Psoas muscle (tissue), 8 donors: ENCODE measurements around the gene ITPK1. TPM values are rescaled to one million over a fixed set of nuclear protein-coding genes. Genes with fewer than 3 reads are reported as not detected.

Experiments used
- ATAC-seq, 4 donors: fragments of 200-7000 bp; cut with Tn5 transposase; one replicate each; pipeline ENCODE4 v1.9.1; 2020; ENCODE audit warnings: moderate library complexity in 3 of 4, mild to moderate bottlenecking in 2 of 4
- DNase-seq, 2 donors: peaks; one replicate each; pipeline ENCODE4 v3.0.0-alpha.2; 2020
- H3K27ac ChIP-seq: fragments of 200-600 bp; one replicate; pipeline ENCODE4 v1.8.0; 2022
- H3K27me3 ChIP-seq, 3 donors: fragments of 200-600 bp in 1 of 3; one replicate each; pipeline versions ENCODE4 v1.6.1 to v1.8.0; 2013 to 2022; ENCODE audit warnings: low read length in 2 of 3, mild to moderate bottlenecking in 2 of 3, moderate library complexity in 1 of 3; ENCODE audit not compliant: insufficient read depth in 3 of 3
- H3K36me3 ChIP-seq, 2 donors: fragments of 200-600 bp in 1 of 2; one replicate each; pipeline versions ENCODE4 v1.6.1 to v1.8.0; 2013 to 2022; ENCODE audit warnings: low read depth in 1 of 2, mild to moderate bottlenecking in 1 of 2, moderate library complexity in 1 of 2; ENCODE audit not compliant: insufficient read depth in 1 of 2
- H3K4me1 ChIP-seq: fragments of 200-600 bp; one replicate; pipeline ENCODE4 v1.8.0; 2022
- H3K4me3 ChIP-seq: fragments of 200-600 bp; one replicate; pipeline ENCODE4 v1.8.0; 2022; ENCODE audit warnings: mild to moderate bottlenecking
- H3K9me3 ChIP-seq: fragments of 200-600 bp; one replicate; pipeline ENCODE4 v1.8.0; 2022
- CTCF ChIP-seq: fragments of 200-600 bp; IDR thresholded peaks from one replicate; pipeline ENCODE4 v1.8.0; 2022; ENCODE audit warnings: antibody characterized with exemption
- WGBS, 3 donors: extraction: QIAGEN DNeasy Blood & Tissue Kit; methylation state at CpG; one replicate each; pipeline versions ENCODE4 v1.1.6 to v1.1.7; 2013; 5-methylcytosine and 5-hydroxymethylcytosine counted together
- intact Hi-C, 2 donors: fragments of 100-400 bp; cut with DNase I; formaldehyde crosslinking; loops; one replicate each; pipeline versions ENCODE4 v1.11.0 to v1.14.2; 2022
- polyA plus RNA-seq, 3 donors: library from polyadenylated mRNA; stranded (reverse); fragments of 200-250 nt; gene quantifications; one replicate each; pipeline ENCODE4 v1.2.3, GENCODE V29; 2013
- total RNA-seq, 4 donors: library from RNA; stranded (reverse); fragmentation: NEBNext Ultra II Directional in 2 of 4; extraction: Animal tissue kit (Norgen Biotek cat#: 25700) in 2 of 4; gene quantifications; one replicate each; pipeline versions ENCODE4 v1.2.1 to v1.2.4, GENCODE V29; 2021 to 2023
- donor health status: healthy with polysubstance abuse.
- donor health status: DM: no; HTN: no; CAD: no; lungs with moderate emphysema.
- donor health status: Bipolar disorder and iron deficiency.
- donor health status: healthy.
- donor health status: DM: yes; HTN: yes; CAD: no.
- donor health status: DM: no; HTN: no; CAD: no.
- donor health status: DM: no; HTN: no; CAD: no.
- donor health status: DM: yes; HTN: yes; CAD: no.

The ITPK1 gene
- total and polyA plus RNA-seq, 7 donors, result 30.0 to 61.1 (median 42.7) TPM

DNA sequence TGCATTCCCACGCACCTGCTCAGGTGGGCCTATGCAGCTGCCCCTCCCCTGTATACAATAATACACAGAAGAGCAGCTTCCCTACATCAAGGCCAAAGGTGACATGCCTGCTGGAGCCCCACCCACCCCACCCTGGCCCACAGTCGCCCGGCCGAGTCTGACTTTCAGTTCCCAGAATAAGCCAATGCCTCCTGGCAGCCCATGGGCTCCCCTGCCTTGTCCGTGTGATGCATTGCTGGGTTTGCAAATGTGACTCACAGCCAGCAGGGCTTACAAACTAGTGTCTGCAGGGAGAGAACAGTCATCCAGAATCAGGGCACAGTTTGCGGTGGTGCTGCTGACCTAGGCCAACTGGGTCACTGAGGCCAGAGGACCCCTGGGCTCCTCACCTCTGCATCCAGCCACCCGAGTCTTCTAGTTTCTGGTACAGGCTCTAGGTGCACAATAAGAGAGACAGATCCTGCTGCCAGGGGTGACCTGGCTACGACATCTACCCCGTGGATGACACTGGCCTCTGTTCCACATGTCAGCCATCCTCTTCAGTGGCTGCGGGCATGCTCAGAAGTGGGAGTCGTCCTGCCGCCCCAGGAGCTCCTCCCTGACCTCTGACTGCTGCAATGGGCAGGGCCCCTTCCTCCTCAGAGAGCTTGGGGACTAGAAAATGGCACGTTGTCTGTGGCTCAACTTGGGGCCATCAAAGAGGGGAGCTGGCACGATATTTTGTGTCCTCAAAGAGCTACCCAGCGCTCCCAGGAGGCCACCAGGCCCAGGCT lies 108.3 kb downstream of the ITPK1 start:
- H3K27ac ChIP-seq, result no peak overlapping the region
- WGBS, 3 donors, result 46 to 55% (median 50%) methylated on average over 15 of the region's 15 CpGs
- H3K27me3 ChIP-seq, result no peaks in the 10 kb centered on the region
- no peak for TF ChIP-seq CTCF
- H3K36me3 ChIP-seq, result no peaks in the 10 kb centered on the region
- no peak overlapping the region for H3K4me3 ChIP-seq
- intact Hi-C loops, result no loop called here
- H3K9me3 ChIP-seq, result no peaks in the 10 kb centered on the region
- H3K4me1 ChIP-seq, result peaks cover 39% of the 10 kb centered on the region
- peak; percentile 65 to 66 for DNase-seq
- ATAC-seq, result peak; percentile 59 to 82 (median 73)

- ATAC-seq (no peak), DNase-seq (peak in 1 of 2 donors; percentile 30)
- intact Hi-C loops, result no loop called here
- TF ChIP-seq CTCF, result no peak
- WGBS, 3 donors, result 64 to 72% (median 67%) methylated on average over 6 of the region's 6 CpGs
- peaks cover 33% of the 10 kb centered on the region for H3K4me1 ChIP-seq
- no peak overlapping the region for H3K27ac ChIP-seq
- H3K36me3 ChIP-seq, result no peaks in the 10 kb centered on the region
- no peaks in the 10 kb centered on the region for H3K9me3 ChIP-seq
- no peak overlapping the region for H3K4me3 ChIP-seq
- H3K27me3 ChIP-seq, result no peaks in the 10 kb centered on the region
Measured at GRCh38 chr14:93006567-93007051, 109.1 kb downstream of the ITPK1 start.

DNA sequence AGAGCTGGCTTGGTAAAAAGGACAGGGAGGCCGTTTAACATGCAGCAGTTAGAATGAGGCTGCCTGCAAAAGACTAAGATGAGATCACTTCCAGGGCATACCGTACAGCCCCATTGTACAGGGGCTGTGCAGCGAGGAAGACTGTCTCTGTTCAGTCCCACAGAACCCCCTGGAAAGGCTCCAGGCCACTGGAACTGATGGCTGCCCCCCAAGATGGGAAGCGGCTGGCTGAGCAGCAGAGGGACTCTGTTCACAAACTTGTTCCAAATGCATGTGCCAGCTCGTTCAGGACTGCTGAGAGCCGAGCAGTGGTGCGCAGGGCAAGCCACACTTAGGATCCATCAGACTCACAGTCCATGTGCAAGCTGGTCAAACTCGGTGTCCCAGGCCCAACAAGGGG lies 109.9 kb downstream of the ITPK1 start:
- H3K27ac ChIP-seq, result no peak overlapping the region
- no peaks in the 10 kb centered on the region for H3K36me3 ChIP-seq
- no peak overlapping the region for H3K4me3 ChIP-seq
- no peaks in the 10 kb centered on the region for H3K9me3 ChIP-seq
- WGBS, 3 donors, result 61 to 79% (median 67%) methylated on average over 8 of the region's 8 CpGs
- ATAC-seq (no peak), DNase-seq (no peak)
- intact Hi-C loops, result no loop called here
- no peak for TF ChIP-seq CTCF
- peaks cover 25% of the 10 kb centered on the region for H3K4me1 ChIP-seq
- H3K27me3 ChIP-seq, result no peaks in the 10 kb centered on the region

GRCh38 chr14:93005135-93005813 lies 110.5 kb downstream of the ITPK1 start:
- no peak overlapping the region for H3K27ac ChIP-seq
- 85 to 89% (median 85%) methylated on average over 7 of the region's 7 CpGs for WGBS, 3 donors
- H3K36me3 ChIP-seq, result no peaks in the 10 kb centered on the region
- intact Hi-C loops, result no loop called here
- no peaks in the 10 kb centered on the region for H3K9me3 ChIP-seq
- DNase-seq (peak in 1 of 2 donors; percentile 44), ATAC-seq (no peak)
- H3K4me1 ChIP-seq, result peaks cover 19% of the 10 kb centered on the region
- H3K4me3 ChIP-seq, result no peak overlapping the region
- H3K27me3 ChIP-seq, result no peaks in the 10 kb centered on the region
- no peak for TF ChIP-seq CTCF
